ENCODE results near the gene NR2F1-AS1.
A peak's percentile ranks its signal among the peaks of the same experiment; 100 is the strongest.

The NR2F1-AS1 gene

GRCh38 chr5:93611273-93611975 is 30.4 kb upstream of the NR2F1-AS1 start:
- Histone ChIP-seq H3K36me3 (ENCODE audit: control insufficient read depth in 1 of 2, insufficient read depth in 2 of 2, low read length in 2 of 2) (no peaks in the 10 kb centered on the region), H3K27ac (ENCODE audit: low read depth, low read length) (no peak overlapping the region), H3K4me1 (ENCODE audit: control insufficient read depth in 1 of 2, insufficient read depth in 2 of 2, low read length in 2 of 2) (peaks cover 0 to 14% of the 10 kb centered on the region in 2 donors), H3K27me3 (ENCODE audit: control insufficient read depth in 1 of 2, insufficient read depth in 2 of 2, low read length in 2 of 2) (peaks cover 63 to 82% of the 10 kb centered on the region in 2 donors), H3K9me3 (ENCODE audit: control insufficient read depth in 1 of 2, low read length in 2 of 2) (no peaks in the 10 kb centered on the region), H3K9ac (ENCODE audit: low read depth in 1 of 2, low read length in 2 of 2) (no peak overlapping the region), H3K4me3 (ENCODE audit: low read depth in 1 of 2, low read length in 2 of 2) (peak overlapping the region in 1 of 2 donors; percentile 19)

DNA sequence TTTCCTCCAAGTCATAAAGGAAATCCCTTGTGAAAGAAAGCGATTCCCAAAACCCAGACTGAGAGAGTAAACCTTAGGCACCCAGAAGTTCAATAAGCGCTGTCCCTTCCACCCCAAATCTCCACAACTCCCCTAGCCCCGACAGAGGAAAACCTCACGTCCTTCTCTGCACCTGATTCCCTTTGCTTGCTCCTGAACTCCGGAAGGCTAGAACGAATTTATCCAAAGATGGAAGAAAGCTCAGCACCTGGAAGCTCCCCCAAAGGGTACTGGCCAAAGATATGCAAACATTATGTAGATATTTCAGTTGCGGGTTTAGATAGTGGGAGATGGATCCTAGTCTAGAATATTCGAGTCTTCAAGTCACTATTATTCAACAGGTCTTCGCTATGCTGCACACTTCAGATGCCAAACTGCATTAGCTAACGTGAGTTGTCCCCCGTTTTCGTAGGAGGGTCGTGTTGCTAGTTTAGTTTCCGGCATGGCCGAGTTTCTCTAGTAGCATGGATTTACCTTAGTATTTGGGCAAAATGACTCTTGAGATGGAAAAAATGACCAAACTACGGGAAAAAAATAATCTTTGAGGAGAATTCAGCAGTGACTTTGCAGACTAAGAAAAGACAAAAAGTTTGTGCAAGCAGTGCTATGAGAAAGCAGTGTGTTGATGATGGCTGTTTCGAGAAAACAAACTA is 29.7 kb upstream of the NR2F1-AS1 start:
- Histone ChIP-seq H3K4me3 (ENCODE audit: low read depth in 1 of 2, low read length in 2 of 2) (no peak overlapping the region), H3K9me3 (ENCODE audit: control insufficient read depth in 1 of 2, low read length in 2 of 2) (no peaks in the 10 kb centered on the region), H3K27me3 (ENCODE audit: control insufficient read depth in 1 of 2, insufficient read depth in 2 of 2, low read length in 2 of 2) (peaks cover 69 to 89% of the 10 kb centered on the region in 2 donors), H3K27ac (ENCODE audit: low read depth, low read length) (no peak overlapping the region), H3K9ac (ENCODE audit: low read depth in 1 of 2, low read length in 2 of 2) (no peak overlapping the region), H3K36me3 (ENCODE audit: control insufficient read depth in 1 of 2, insufficient read depth in 2 of 2, low read length in 2 of 2) (no peaks in the 10 kb centered on the region), H3K4me1 (ENCODE audit: control insufficient read depth in 1 of 2, insufficient read depth in 2 of 2, low read length in 2 of 2) (peaks cover 0 to 14% of the 10 kb centered on the region in 2 donors)

DNA sequence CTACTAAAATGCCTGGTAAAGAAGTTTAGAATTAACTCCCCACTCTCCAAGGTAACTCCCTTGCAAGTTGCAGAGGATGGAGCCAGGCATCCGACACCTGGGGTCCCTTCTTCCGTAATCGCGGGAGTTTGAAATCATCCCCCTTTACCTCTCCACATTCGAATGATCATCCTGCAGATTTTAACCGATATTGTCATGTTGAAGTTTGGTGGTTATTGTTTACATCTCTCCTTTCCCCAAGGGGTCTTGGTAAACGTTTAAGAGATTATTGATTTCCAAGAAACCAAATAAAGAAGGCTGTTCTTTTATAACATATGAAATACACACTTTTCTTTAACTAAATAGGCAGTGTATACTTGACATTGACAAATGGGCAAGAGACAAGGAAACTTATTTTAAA is 28.7 kb upstream of the NR2F1-AS1 start:
- Histone ChIP-seq H3K9ac (ENCODE audit: low read depth in 1 of 2, low read length in 2 of 2) (no peak overlapping the region), H3K4me3 (ENCODE audit: low read depth in 1 of 2, low read length in 2 of 2) (no peak overlapping the region), H3K27me3 (ENCODE audit: control insufficient read depth in 1 of 2, insufficient read depth in 2 of 2, low read length in 2 of 2) (peaks cover 79 to 93% of the 10 kb centered on the region in 2 donors)

DNA sequence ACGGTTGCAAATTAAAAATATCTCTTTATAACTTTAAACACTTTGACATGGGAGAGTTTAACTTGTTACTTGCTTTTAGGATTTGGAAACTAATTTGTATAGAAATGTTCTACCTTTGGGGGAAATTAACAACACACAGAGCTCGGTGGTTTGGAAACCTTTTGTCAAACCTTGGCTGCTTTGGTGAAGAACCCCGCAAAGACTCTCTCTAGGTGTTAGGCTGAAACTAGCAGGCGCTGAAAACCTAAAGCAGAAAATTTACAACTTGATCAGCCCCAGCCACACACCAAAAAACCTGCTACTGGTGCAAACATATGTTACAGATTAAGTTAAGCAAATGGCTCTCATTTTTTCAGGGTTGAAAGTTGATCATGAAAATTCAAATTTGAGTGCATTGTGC is 27.8 kb upstream of the NR2F1-AS1 start:
- Histone ChIP-seq H3K9me3 (ENCODE audit: control insufficient read depth in 1 of 2, low read length in 2 of 2) (no peaks in the 10 kb centered on the region), H3K27ac (ENCODE audit: low read depth, low read length) (no peak overlapping the region), H3K27me3 (ENCODE audit: control insufficient read depth in 1 of 2, insufficient read depth in 2 of 2, low read length in 2 of 2) (peaks cover 80 to 97% of the 10 kb centered on the region in 2 donors), H3K36me3 (ENCODE audit: control insufficient read depth in 1 of 2, insufficient read depth in 2 of 2, low read length in 2 of 2) (no peaks in the 10 kb centered on the region), H3K9ac (ENCODE audit: low read depth in 1 of 2, low read length in 2 of 2) (no peak overlapping the region), H3K4me3 (ENCODE audit: low read depth in 1 of 2, low read length in 2 of 2) (no peak overlapping the region), H3K4me1 (ENCODE audit: control insufficient read depth in 1 of 2, insufficient read depth in 2 of 2, low read length in 2 of 2) (peaks cover 0 to 14% of the 10 kb centered on the region in 2 donors)

More for the DNA sequence above, 28.7 kb upstream of the NR2F1-AS1 start:
- H3K4me1 ChIP-seq (ENCODE audit: control insufficient read depth in 1 of 2, insufficient read depth in 2 of 2, low read length in 2 of 2), result peaks cover 0 to 14% of the 10 kb centered on the region in 2 donors
- no peaks in the 10 kb centered on the region for H3K9me3 ChIP-seq (ENCODE audit: control insufficient read depth in 1 of 2, low read length in 2 of 2)
- no peak overlapping the region for H3K27ac ChIP-seq (ENCODE audit: low read depth, low read length)
- H3K36me3 ChIP-seq (ENCODE audit: control insufficient read depth in 1 of 2, insufficient read depth in 2 of 2, low read length in 2 of 2), result no peaks in the 10 kb centered on the region

DNA sequence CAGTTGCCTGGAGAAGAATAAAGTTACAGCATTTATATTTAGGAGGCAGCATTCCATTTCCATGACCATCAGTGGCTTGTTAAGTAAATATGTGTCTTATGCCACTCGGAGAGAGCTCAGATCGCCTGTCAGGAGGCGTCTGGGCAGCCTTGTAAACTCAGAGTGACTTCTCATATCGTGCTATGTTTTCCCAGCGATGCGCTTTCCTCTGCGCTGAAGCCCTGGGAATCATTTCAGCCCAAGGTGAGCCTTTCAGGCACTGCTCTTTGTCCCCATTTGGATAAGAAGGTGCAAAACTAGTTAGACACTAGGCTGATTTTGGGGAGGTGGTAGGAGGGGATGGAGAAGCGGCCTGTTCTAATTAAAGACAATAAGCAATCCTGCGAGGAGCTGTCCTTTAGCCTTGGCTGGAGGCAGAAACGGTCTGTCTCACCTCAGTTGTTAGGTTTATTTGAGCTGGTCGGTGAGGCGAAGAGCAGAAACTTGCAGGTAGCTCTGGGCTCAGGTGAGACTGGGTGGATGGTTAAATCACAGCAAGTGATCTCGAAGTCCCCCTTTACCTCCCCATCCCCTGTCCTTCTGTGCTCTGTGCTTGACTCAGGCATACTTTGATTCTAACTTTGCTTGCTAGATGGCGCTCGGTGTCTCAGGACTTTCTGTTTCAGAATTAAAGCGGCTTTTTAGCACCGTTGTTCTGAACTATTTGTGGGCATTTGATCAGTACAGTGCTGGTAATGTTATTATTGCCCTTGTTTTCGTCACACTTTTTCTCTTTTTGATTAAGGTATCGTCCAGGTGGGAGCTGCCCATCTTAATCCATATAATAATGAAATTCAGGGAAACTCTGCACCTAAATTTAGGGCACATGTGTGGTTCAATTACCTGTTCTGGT is 26.6 kb upstream of the NR2F1-AS1 start:
- peak overlapping the region in 1 of 2 donors; percentile 38 for H3K4me3 ChIP-seq (ENCODE audit: low read depth in 1 of 2, low read length in 2 of 2)
- no peak overlapping the region for H3K27ac ChIP-seq (ENCODE audit: low read depth, low read length)
- peaks cover 81 to 97% of the 10 kb centered on the region in 2 donors for H3K27me3 ChIP-seq (ENCODE audit: control insufficient read depth in 1 of 2, insufficient read depth in 2 of 2, low read length in 2 of 2)

DNA sequence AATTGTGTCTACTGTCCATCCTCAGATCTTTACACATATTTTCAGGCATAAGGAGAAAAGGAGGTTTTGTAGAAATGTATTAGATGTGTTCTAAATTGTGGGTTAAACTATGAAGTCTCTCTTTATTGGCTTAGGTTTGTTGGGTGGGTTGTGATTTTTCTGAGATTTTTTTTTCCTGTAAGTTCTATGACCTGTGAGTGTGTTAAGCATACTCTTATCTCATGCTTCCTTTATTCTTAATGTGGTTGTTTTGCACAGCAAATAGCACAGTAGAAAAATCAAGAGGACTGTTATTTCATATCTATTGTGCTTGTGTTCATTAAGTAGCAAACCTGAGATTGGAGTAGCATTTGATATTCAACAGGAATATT is 25.3 kb upstream of the NR2F1-AS1 start:
- Histone ChIP-seq H3K9me3 (ENCODE audit: control insufficient read depth in 1 of 2, low read length in 2 of 2) (no peaks in the 10 kb centered on the region), H3K27me3 (ENCODE audit: control insufficient read depth in 1 of 2, insufficient read depth in 2 of 2, low read length in 2 of 2) (peaks cover 84 to 99% of the 10 kb centered on the region in 2 donors), H3K4me3 (ENCODE audit: low read depth in 1 of 2, low read length in 2 of 2) (no peak overlapping the region), H3K36me3 (ENCODE audit: control insufficient read depth in 1 of 2, insufficient read depth in 2 of 2, low read length in 2 of 2) (no peaks in the 10 kb centered on the region), H3K27ac (ENCODE audit: low read depth, low read length) (no peak overlapping the region), H3K4me1 (ENCODE audit: control insufficient read depth in 1 of 2, insufficient read depth in 2 of 2, low read length in 2 of 2) (peaks cover 0 to 11% of the 10 kb centered on the region in 2 donors), H3K9ac (ENCODE audit: low read depth in 1 of 2, low read length in 2 of 2) (no peak overlapping the region)

More for the DNA sequence above, 26.6 kb upstream of the NR2F1-AS1 start:
- Histone ChIP-seq H3K36me3 (ENCODE audit: control insufficient read depth in 1 of 2, insufficient read depth in 2 of 2, low read length in 2 of 2) (no peaks in the 10 kb centered on the region), H3K9ac (ENCODE audit: low read depth in 1 of 2, low read length in 2 of 2) (no peak overlapping the region), H3K4me1 (ENCODE audit: control insufficient read depth in 1 of 2, insufficient read depth in 2 of 2, low read length in 2 of 2) (peaks cover 0 to 14% of the 10 kb centered on the region in 2 donors), H3K9me3 (ENCODE audit: control insufficient read depth in 1 of 2, low read length in 2 of 2) (no peaks in the 10 kb centered on the region)

- Histone ChIP-seq H3K27me3 (ENCODE audit: control insufficient read depth in 1 of 2, insufficient read depth in 2 of 2, low read length in 2 of 2) (peaks cover 84 to 99% of the 10 kb centered on the region in 2 donors), H3K9me3 (ENCODE audit: control insufficient read depth in 1 of 2, low read length in 2 of 2) (no peaks in the 10 kb centered on the region), H3K36me3 (ENCODE audit: control insufficient read depth in 1 of 2, insufficient read depth in 2 of 2, low read length in 2 of 2) (no peaks in the 10 kb centered on the region), H3K9ac (ENCODE audit: low read depth in 1 of 2, low read length in 2 of 2) (no peak overlapping the region), H3K4me1 (ENCODE audit: control insufficient read depth in 1 of 2, insufficient read depth in 2 of 2, low read length in 2 of 2) (peaks cover 0 to 11% of the 10 kb centered on the region in 2 donors), H3K27ac (ENCODE audit: low read depth, low read length) (no peak overlapping the region), H3K4me3 (ENCODE audit: low read depth in 1 of 2, low read length in 2 of 2) (no peak overlapping the region)
These were observed 23.9 kb upstream of the NR2F1-AS1 start for GRCh38 chr5:93604644-93605515.

GRCh38 chr5:93603793-93604643 is 23.0 kb upstream of the NR2F1-AS1 start:
- Histone ChIP-seq H3K36me3 (ENCODE audit: control insufficient read depth in 1 of 2, insufficient read depth in 2 of 2, low read length in 2 of 2) (no peaks in the 10 kb centered on the region), H3K9ac (ENCODE audit: low read depth in 1 of 2, low read length in 2 of 2) (no peak overlapping the region), H3K4me3 (ENCODE audit: low read depth in 1 of 2, low read length in 2 of 2) (no peak overlapping the region), H3K27me3 (ENCODE audit: control insufficient read depth in 1 of 2, insufficient read depth in 2 of 2, low read length in 2 of 2) (peaks cover 82 to 99% of the 10 kb centered on the region in 2 donors), H3K9me3 (ENCODE audit: control insufficient read depth in 1 of 2, low read length in 2 of 2) (no peaks in the 10 kb centered on the region), H3K4me1 (ENCODE audit: control insufficient read depth in 1 of 2, insufficient read depth in 2 of 2, low read length in 2 of 2) (peaks cover 0 to 11% of the 10 kb centered on the region in 2 donors), H3K27ac (ENCODE audit: low read depth, low read length) (no peak overlapping the region)

Measured in duodenal mucosa (tissue), 2 donors.